Gastrocnemius medialis (tissue), 4 donors: ENCODE results near the gene XYLT1. TPM values are rescaled to one million over a fixed set of nuclear protein-coding genes. Genes with fewer than 3 reads are reported as not detected.

ENCODE experiments used
- ATAC-seq, 2 donors: fragments of 150-250 bp; one replicate each; pipeline ENCODE4 v1.9.1; 2016
- DNase-seq, 2 donors: peaks; one replicate each; pipeline ENCODE4 v3.0.0-alpha.2; 2019
- H3K27ac ChIP-seq, 4 donors: fragments of 200-600 bp; sonication (generic); 1 replicate in 1 of 4; 2 replicates in 3 of 4; pipeline ENCODE4 v1.5.1; 2016 to 2018; ENCODE audit warnings: mild to moderate bottlenecking in 2 of 4, moderate library complexity in 1 of 4
- H3K27me3 ChIP-seq, 3 donors: fragments of 200-600 bp; sonication (generic) in 2 of 3; 1 replicate in 1 of 3; 2 replicates in 2 of 3; pipeline versions ENCODE4 v1.5.1 to v1.6.0; 2016 to 2019; ENCODE audit warnings: mild to moderate bottlenecking in 1 of 3, moderate library complexity in 1 of 3
- H3K36me3 ChIP-seq, 2 donors: fragments of 200-600 bp; sonication (generic) in 1 of 2; one replicate each; pipeline ENCODE4 v1.5.1; 2017 to 2018
- H3K4me1 ChIP-seq, 2 donors: fragments of 200-600 bp; sonication (generic) in 1 of 2; one replicate each; pipeline ENCODE4 v1.5.1; 2016 to 2017; ENCODE audit warnings: mild to moderate bottlenecking in 2 of 2
- H3K4me3 ChIP-seq, 4 donors: fragments of 200-600 bp; sonication (generic) in 3 of 4; 1 replicate in 1 of 4; 2 replicates in 3 of 4; pipeline ENCODE4 v1.5.1; 2016 to 2019; ENCODE audit warnings: mild to moderate bottlenecking in 2 of 4
- H3K9me3 ChIP-seq, 3 donors: fragments of 200-600 bp; sonication (generic) in 2 of 3; 1 replicate in 1 of 3; 2 replicates in 2 of 3; pipeline ENCODE4 v1.5.1; 2016 to 2019
- CTCF ChIP-seq, 5 experiments: fragments of 450-650 bp in 3 of 5; fragments of 200-600 bp in 2 of 5; sonication (generic) in 2 of 5; IDR thresholded peaks in 4 of 5; conservative IDR thresholded peaks in 1 of 5; 1 replicate in 4 of 5; 2 replicates in 1 of 5; pipeline ENCODE4 v1.5.1; 2016 to 2019; ENCODE audit warnings: antibody characterized with exemption in 5 of 5, mild to moderate bottlenecking in 3 of 5, moderate library complexity in 3 of 5
- POLR2A ChIP-seq, 2 donors: fragments of 450-650 bp; IDR thresholded peaks; one replicate each; pipeline ENCODE4 v1.6.1; 2017; ENCODE audit warnings: antibody characterized with exemption in 2 of 2, mild to moderate bottlenecking in 2 of 2, moderate library complexity in 2 of 2
- in situ Hi-C, 4 donors: fragments of 200-750 bp; cut with MboI; loops; one replicate each; pipeline versions ENCODE4 v1.15.0 to v1.8.0; 2017; ENCODE audit warnings: low sequenced_read_pairs in 4 of 4
- intact Hi-C: fragments of 100-400 bp; cut with DNase I; formaldehyde crosslinking; loops from one replicate; pipeline ENCODE4 v1.15.1; 2023; ENCODE audit warnings: low total_unique reads
- total RNA-seq, 4 donors: library from RNA; depleted of rRNA; stranded (reverse); fragments of >200 nt; gene quantifications; one replicate each; pipeline versions ENCODE4 v1.1.0 to v1.2.3, GENCODE V29; 2016

XYLT1 gene
- total RNA-seq, 4 donors from 2014 or later, result 0.87 to 7.9 (median 1.4) TPM

- no peak for ATAC-seq
- peaks cover 7 to 12% of the 10 kb centered on the region in 2 donors for H3K4me1 ChIP-seq
- no peak for DNase-seq
- no peaks in the 10 kb centered on the region for H3K36me3 ChIP-seq
- intact Hi-C loops, result loop anchor here (5.0 to 10.0 kb wide), 3 partner anchors 38 to 245 kb away; partner anchors contain the start of gene XYLT1
- no peak overlapping the region for H3K4me3 ChIP-seq
- no peaks in the 10 kb centered on the region for H3K9me3 ChIP-seq
- H3K27ac ChIP-seq, result no peak overlapping the region
- H3K27me3 ChIP-seq, result no peaks in the 10 kb centered on the region
- no peak for TF ChIP-seq CTCF (IDR thresholded peaks at IDR 0.05 in 4 of 5, conservative IDR thresholded peaks at IDR 0.05 in 1 of 5)
- no peak for TF ChIP-seq POLR2A (IDR thresholded peaks at IDR 0.05)
- in situ Hi-C loops, result loop anchor here in 1 of 4 donors (25.0 kb wide), 1 partner anchor 233 kb away; the partner anchor contains the start of gene XYLT1
Measured at GRCh38 chr16:17229766-17230165, 241.0 kb downstream of the XYLT1 start.

GRCh38 chr16:17229131-17229530 is 241.6 kb downstream of the XYLT1 start:
- intact Hi-C loops (loop anchor here (5.0 to 10.0 kb wide), 3 partner anchors 38 to 246 kb away; partner anchors contain the start of gene XYLT1), in situ Hi-C loops (loop anchor here in 1 of 4 donors (25.0 kb wide), 1 partner anchor 233 kb away; the partner anchor contains the start of gene XYLT1)
- no peaks in the 10 kb centered on the region for H3K27me3 ChIP-seq
- no peaks in the 10 kb centered on the region for H3K36me3 ChIP-seq
- TF ChIP-seq POLR2A (IDR thresholded peaks at IDR 0.05) (no peak), CTCF (IDR thresholded peaks at IDR 0.05 in 4 of 5, conservative IDR thresholded peaks at IDR 0.05 in 1 of 5) (no peak)
- ATAC-seq (no peak), DNase-seq (no peak)
- H3K4me3 ChIP-seq, result no peak overlapping the region
- H3K9me3 ChIP-seq, result no peaks in the 10 kb centered on the region
- peaks cover 13 to 18% of the 10 kb centered on the region in 2 donors for H3K4me1 ChIP-seq
- no peak overlapping the region for H3K27ac ChIP-seq

GRCh38 chr16:17228708-17229055 is 242.1 kb downstream of the XYLT1 start:
- in situ Hi-C loops, result loop anchor here in 1 of 4 donors (25.0 kb wide), 1 partner anchor 234 kb away; the partner anchor contains the start of gene XYLT1
- no peak for DNase-seq

GRCh38 chr16:17228048-17228707 is 242.6 kb downstream of the XYLT1 start:
- Histone ChIP-seq H3K4me1 (peaks cover 19 to 27% of the 10 kb centered on the region in 2 donors), H3K27me3 (no peaks in the 10 kb centered on the region), H3K36me3 (no peaks in the 10 kb centered on the region), H3K9me3 (no peaks in the 10 kb centered on the region), H3K27ac (no peak overlapping the region), H3K4me3 (no peak overlapping the region)
- intact Hi-C loops (loop anchor here (5.0 to 10.0 kb wide), 3 partner anchors 39 to 247 kb away; partner anchors contain the start of gene XYLT1), in situ Hi-C loops (loop anchor here in 1 of 4 donors (25.0 kb wide), 1 partner anchor 234 kb away; the partner anchor contains the start of gene XYLT1)
- DNase-seq (no peak), ATAC-seq (no peak)
- TF ChIP-seq CTCF (IDR thresholded peaks at IDR 0.05 in 4 of 5, conservative IDR thresholded peaks at IDR 0.05 in 1 of 5) (no peak), POLR2A (IDR thresholded peaks at IDR 0.05) (no peak)

More at GRCh38 chr16:17228708-17229055, 242.1 kb downstream of the XYLT1 start:
- TF ChIP-seq CTCF (IDR thresholded peaks at IDR 0.05 in 4 of 5, conservative IDR thresholded peaks at IDR 0.05 in 1 of 5) (no peak), POLR2A (IDR thresholded peaks at IDR 0.05) (no peak)
- no peaks in the 10 kb centered on the region for H3K36me3 ChIP-seq
- no peaks in the 10 kb centered on the region for H3K9me3 ChIP-seq
- no peaks in the 10 kb centered on the region for H3K27me3 ChIP-seq
- no peak overlapping the region for H3K4me3 ChIP-seq
- ATAC-seq, result no peak
- intact Hi-C loops, result loop anchor here (5.0 to 10.0 kb wide), 3 partner anchors 39 to 246 kb away; partner anchors contain the start of gene XYLT1
- no peak overlapping the region for H3K27ac ChIP-seq
- peaks cover 16 to 22% of the 10 kb centered on the region in 2 donors for H3K4me1 ChIP-seq
